Duodenal mucosa (tissue), 2 donors: ENCODE results near the gene CD8A.
"Not testable (repeated sequence)": the region's sequence is repeated elsewhere in the genome, so short reads cannot be mapped to it uniquely, and the experiment has no call there.

ENCODE experiments used
- H3K27ac ChIP-seq: one replicate; pipeline ENCODE4 v1.7.0; 2013; ENCODE audit warnings: low read depth, low read length
- H3K27me3 ChIP-seq, 2 donors: one replicate each; pipeline ENCODE4 v1.7.0; 2013; ENCODE audit warnings: low read length in 2 of 2, control low read depth in 1 of 2; ENCODE audit not compliant: insufficient read depth in 2 of 2, control insufficient read depth in 1 of 2
- H3K36me3 ChIP-seq, 2 donors: one replicate each; pipeline ENCODE4 v1.7.0; 2013; ENCODE audit warnings: low read length in 2 of 2, control low read depth in 1 of 2; ENCODE audit not compliant: insufficient read depth in 2 of 2, control insufficient read depth in 1 of 2
- H3K4me1 ChIP-seq, 2 donors: one replicate each; pipeline ENCODE4 v1.7.0; 2013; ENCODE audit warnings: low read length in 2 of 2, control low read depth in 1 of 2; ENCODE audit not compliant: insufficient read depth in 2 of 2, control insufficient read depth in 1 of 2
- H3K4me3 ChIP-seq, 2 donors: one replicate each; pipeline ENCODE4 v1.7.0; 2013; ENCODE audit warnings: low read length in 2 of 2, low read depth in 1 of 2
- H3K9ac ChIP-seq, 2 donors: one replicate each; pipeline ENCODE4 v1.7.0; 2013; ENCODE audit warnings: low read length in 2 of 2, low read depth in 1 of 2
- H3K9me3 ChIP-seq, 2 donors: one replicate each; pipeline ENCODE4 v1.7.0; 2013; ENCODE audit warnings: low read length in 2 of 2, control low read depth in 1 of 2; ENCODE audit not compliant: control insufficient read depth in 1 of 2

The CD8A gene

DNA sequence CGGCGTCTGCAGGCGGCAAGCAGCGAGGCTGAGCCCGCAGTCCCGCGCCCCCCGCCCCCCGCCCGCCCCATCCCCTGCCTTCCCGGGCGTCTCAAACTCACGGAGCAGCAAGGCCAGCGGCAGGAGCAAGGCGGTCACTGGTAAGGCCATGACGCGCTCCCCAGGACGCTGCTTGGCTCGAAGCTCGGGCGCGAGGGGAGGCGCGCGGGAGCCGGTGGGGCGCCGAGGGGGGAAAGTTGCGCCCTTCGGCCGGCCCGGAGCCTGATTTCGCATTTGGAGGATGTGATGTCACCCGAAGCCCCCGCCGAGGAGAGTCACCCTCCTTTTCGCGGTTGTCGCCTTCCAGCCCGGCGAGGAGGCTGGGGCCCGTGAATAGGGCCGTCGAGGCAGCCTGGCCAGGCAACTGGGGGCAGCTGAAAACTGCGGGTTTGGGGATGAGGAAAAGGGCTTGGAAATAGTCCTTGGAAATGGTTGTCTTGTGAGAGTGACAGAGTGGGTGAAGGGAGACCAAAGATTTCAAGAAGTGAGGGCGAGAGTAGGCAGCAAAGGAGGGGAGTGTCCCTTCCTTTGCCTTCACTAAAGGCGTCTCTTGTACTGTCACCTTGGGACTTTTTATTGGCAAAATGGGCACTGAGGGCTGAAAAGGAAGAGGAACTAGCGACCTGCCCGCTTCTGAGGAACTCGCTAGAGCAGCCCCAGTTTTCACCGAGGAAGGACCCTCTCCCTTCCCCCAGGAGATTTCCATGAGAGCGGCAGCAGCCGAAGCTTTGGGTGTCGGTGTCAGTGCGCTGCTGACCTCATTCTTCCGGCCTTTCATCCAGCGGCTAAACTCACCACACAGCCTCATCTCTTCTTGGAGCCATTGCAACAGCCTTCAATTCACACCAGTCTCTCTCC lies at the start of gene CD8A:
CD8A (minus strand) TSS at position 238 of the 897 bp plus-strand sequence; CDS start at position 150, 88 bp downstream.
- Histone ChIP-seq H3K27ac (no peak within 1 kb of the TSS), H3K9me3 (peaks cover 0 to 3% of the 10 kb centered on the region in 2 donors), H3K9ac (peak within 1 kb of the TSS in 1 of 2 donors; percentile 10), H3K4me1 (peaks cover 6 to 18% of the 10 kb centered on the region in 2 donors), H3K27me3 (peaks cover 63 to 65% of the 10 kb centered on the region in 2 donors), H3K4me3 (peak within 1 kb of the TSS; percentile 38 to 51), H3K36me3 (no peaks in the 10 kb centered on the region)

GRCh38 chr2:86839871-86840548 lies 49.3 kb upstream of the CD8A start:
- H3K4me1 ChIP-seq, H3K27ac ChIP-seq, H3K36me3 ChIP-seq, H3K9ac ChIP-seq, H3K27me3 ChIP-seq, H3K4me3 ChIP-seq, H3K9me3 ChIP-seq: not testable (repeated sequence)

GRCh38 chr2:86839455-86839854 lies 48.7 kb upstream of the CD8A start:
- H3K27me3 ChIP-seq, H3K27ac ChIP-seq, H3K36me3 ChIP-seq, H3K4me1 ChIP-seq, H3K9me3 ChIP-seq, H3K4me3 ChIP-seq, H3K9ac ChIP-seq: not testable (repeated sequence)

DNA sequence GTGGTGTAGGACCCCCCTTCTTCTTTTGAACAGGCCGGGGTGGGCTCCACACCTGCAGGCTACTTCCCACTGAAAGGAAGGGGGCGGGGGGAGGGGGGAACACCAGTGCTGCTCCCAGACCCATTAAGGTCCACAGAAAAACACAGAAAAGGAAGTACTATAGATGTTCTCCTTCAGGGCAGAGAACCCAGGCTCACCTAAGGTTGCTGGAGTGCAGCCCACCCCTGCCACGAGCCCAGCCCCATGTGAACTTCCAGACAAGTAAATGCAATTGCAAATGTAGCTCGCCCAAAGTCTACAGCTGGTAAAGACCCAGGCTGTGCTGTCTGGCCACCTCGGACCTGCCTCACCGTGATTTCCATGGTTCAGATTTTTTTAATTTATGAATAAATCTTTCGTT lies 47.0 kb upstream of the CD8A start:
- not testable (repeated sequence) for H3K9me3 ChIP-seq, H3K27me3 ChIP-seq, H3K4me1 ChIP-seq, H3K27ac ChIP-seq, H3K36me3 ChIP-seq, H3K9ac ChIP-seq, H3K4me3 ChIP-seq

DNA sequence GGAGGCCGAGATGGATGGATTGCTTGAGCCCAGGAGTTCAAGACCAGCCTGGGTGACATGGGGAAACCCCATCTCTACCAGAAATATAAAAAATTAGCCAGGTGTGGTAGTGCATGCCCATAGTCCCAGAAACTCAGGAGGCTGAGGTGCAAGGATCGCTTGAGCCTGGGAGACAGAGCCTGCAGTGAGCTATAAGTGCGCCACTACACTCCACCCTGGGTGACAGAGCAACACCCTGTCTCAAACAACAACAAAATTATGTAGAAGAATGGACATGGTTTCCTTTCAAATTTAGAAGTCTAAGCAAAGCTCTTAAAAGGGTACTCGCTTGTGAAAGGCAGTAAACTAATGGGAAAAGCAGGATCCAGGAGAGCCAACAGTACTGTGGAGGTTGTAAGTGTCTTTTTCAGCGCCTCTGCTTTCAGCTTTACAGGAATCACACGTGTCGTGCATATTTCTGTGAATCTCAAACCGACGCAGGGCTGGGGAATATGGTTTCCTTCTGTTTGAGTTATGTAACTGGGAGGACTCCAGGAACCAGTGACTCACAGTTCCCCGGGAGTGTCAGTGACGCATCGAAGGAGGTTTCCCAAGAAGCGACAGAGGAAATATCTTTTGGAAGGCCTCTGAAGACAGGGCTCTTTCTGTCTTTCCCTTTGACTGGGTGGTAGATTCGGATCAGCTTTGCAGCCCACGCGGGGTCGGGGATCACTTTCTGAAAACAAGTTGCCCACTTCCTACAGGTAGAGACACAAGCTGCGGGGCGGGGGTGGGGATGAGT lies 46.4 kb upstream of the CD8A start:
- not testable (repeated sequence) for H3K27me3 ChIP-seq, H3K4me3 ChIP-seq, H3K27ac ChIP-seq, H3K9ac ChIP-seq, H3K36me3 ChIP-seq, H3K9me3 ChIP-seq, H3K4me1 ChIP-seq

- not testable (repeated sequence) for H3K36me3 ChIP-seq, H3K27ac ChIP-seq, H3K9ac ChIP-seq, H3K9me3 ChIP-seq, H3K27me3 ChIP-seq, H3K4me1 ChIP-seq, H3K4me3 ChIP-seq
Measured at GRCh38 chr2:86835548-86835889, 44.8 kb upstream of the CD8A start.

DNA sequence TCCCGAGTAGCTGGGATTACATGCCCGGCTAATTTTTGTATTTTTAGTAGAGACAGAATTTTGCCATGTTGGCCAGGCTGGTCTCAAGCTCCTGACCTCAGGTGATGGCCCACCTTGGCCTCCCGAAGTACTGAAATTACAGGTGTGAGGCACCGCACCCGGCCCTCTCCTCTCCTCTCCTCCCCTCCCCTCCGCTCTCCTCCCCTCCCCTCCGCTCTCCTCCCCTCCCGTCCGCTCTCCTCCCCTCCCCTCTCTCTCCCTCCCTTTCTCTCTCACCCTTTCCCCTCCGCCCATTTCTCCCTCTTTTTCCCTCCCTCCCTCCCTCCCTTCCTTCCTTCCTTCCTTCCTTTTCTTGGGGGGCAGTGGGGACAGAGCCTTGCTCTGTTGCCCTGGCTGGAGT lies 42.6 kb upstream of the CD8A start:
- no peaks in the 10 kb centered on the region for H3K9me3 ChIP-seq
- H3K4me1 ChIP-seq: peaks cover 0 to 4% of the 10 kb centered on the region in 2 donors
- H3K4me3 ChIP-seq: no peak overlapping the region
- no peak overlapping the region for H3K9ac ChIP-seq
- H3K27ac ChIP-seq: no peak overlapping the region
- no peaks in the 10 kb centered on the region for H3K36me3 ChIP-seq
- H3K27me3 ChIP-seq: no peaks in the 10 kb centered on the region

DNA sequence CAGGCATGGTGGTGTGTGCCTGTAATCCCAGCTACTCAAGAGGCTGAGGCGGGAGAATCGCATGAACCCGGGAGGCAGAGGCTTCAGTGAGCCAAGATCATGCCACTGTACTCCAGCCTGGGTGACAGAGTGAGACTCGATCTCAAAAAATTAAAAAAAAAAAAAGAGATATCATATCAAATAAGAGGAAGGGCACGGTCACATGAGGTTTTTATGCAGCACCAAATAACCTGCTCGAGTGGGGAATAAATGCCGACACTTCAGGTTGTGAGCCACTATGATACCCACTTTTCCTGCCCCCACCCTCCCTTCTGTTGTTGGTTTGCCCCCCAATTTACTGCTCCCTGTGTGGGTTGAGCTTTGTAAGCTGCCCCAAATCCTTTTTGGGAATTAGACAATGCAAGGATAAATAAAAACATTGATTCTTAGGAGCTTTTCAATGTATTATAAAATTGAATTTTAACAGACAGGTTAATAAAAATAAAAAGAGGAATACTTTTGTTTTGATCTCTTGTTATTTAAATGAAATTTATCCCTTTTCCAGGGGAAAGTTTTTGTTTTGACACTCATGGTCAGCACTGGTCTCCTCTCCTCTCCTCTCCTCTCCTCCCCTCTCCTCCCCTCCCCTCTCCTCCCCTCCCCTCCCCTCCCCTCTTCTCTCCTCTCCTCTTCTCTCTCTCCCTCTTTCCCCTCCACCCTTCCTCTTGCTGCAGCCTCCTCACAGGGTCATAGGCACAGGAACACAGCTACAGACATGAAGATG lies 41.8 kb upstream of the CD8A start:
- Histone ChIP-seq H3K4me1 (peaks cover 0 to 4% of the 10 kb centered on the region in 2 donors), H3K9ac (no peak overlapping the region), H3K36me3 (no peaks in the 10 kb centered on the region), H3K4me3 (no peak overlapping the region), H3K27ac (no peak overlapping the region), H3K27me3 (no peaks in the 10 kb centered on the region), H3K9me3 (no peaks in the 10 kb centered on the region)

GRCh38 chr2:86831537-86831936 lies 40.8 kb upstream of the CD8A start:
- no peaks in the 10 kb centered on the region for H3K36me3 ChIP-seq
- no peak overlapping the region for H3K4me3 ChIP-seq
- H3K27me3 ChIP-seq: no peaks in the 10 kb centered on the region
- H3K4me1 ChIP-seq: no peaks in the 10 kb centered on the region
- no peaks in the 10 kb centered on the region for H3K9me3 ChIP-seq
- no peak overlapping the region for H3K27ac ChIP-seq
- H3K9ac ChIP-seq: no peak overlapping the region
